IPS-18a (cell line): ENCODE data around the gene EEPD1.
"Not testable (repeated sequence)": the region's sequence is repeated elsewhere in the genome, so short reads cannot be mapped to it uniquely, and the experiment has no call there.

Experiments used
- H3K27ac ChIP-seq: one replicate; pipeline ENCODE4 v1.5.1; 2013; ENCODE audit warnings: low read length
- H3K27me3 ChIP-seq: one replicate; pipeline ENCODE4 v1.6.1; 2013; ENCODE audit warnings: mild to moderate bottlenecking, low read length; ENCODE audit not compliant: control insufficient read depth, insufficient read depth
- H3K36me3 ChIP-seq: one replicate; pipeline ENCODE4 v1.6.1; 2013; ENCODE audit warnings: low read depth, low read length; ENCODE audit not compliant: control insufficient read depth
- H3K4me1 ChIP-seq: one replicate; pipeline ENCODE4 v1.6.1; 2013; ENCODE audit warnings: low read depth, low read length; ENCODE audit not compliant: control insufficient read depth
- H3K4me3 ChIP-seq: one replicate; pipeline ENCODE4 v1.5.1; 2013; ENCODE audit warnings: low read length
- H3K9ac ChIP-seq: one replicate; pipeline ENCODE4 v1.6.1; 2013; ENCODE audit warnings: mild to moderate bottlenecking, low read length, moderate library complexity
- H3K9me3 ChIP-seq: one replicate; pipeline ENCODE4 v1.6.1; 2013; ENCODE audit warnings: low read depth, low read length; ENCODE audit not compliant: control insufficient read depth

EEPD1 gene

DNA sequence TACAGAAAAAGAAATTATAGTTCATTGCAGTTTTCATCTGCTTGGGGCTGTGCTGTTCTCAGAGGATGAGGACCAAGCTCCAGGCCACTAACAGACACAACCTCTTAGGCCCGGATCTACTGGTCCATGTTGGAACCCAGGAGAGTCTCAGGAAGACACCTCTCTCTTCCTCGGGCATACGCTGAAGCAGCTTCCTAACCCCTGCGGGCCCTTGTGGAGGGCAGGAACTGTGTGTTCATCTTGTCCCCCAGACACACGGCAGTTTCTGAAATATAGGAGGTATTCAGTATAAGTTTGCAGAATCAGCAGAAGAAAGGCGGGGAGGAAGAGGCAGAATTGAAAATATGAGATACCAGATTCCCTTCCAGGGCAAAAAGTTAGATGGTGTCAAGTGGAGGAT is 78.4 kb downstream of the EEPD1 start:
- Histone ChIP-seq H3K27me3 (no peaks in the 10 kb centered on the region), H3K4me3 (no peak overlapping the region), H3K4me1 (no peaks in the 10 kb centered on the region), H3K36me3 (no peaks in the 10 kb centered on the region), H3K27ac (no peak overlapping the region), H3K9ac (no peak overlapping the region), H3K9me3 (no peaks in the 10 kb centered on the region)

DNA sequence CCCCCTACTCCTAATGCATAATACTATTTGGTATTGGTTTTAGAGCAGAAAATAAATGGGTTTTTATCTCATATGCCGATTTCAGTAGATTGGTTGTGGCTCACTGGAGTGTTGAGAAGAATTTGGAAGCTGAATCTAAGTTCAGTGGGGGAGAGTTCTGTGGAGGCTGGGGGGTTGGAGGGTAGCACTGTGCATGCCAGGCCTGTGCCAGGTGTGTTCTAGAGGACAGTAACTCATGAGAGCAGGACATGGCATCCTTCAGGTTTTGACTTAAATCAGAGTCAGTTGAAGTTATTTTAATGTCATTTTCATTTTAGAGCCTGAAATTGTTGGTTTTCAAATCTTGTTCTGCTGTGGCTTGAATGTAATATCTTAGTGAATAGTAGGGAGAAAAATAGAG is 79.5 kb downstream of the EEPD1 start:
- Histone ChIP-seq H3K4me1 (no peaks in the 10 kb centered on the region), H3K36me3 (no peaks in the 10 kb centered on the region), H3K27me3 (no peaks in the 10 kb centered on the region), H3K9ac (no peak overlapping the region), H3K27ac (no peak overlapping the region), H3K9me3 (no peaks in the 10 kb centered on the region), H3K4me3 (no peak overlapping the region)

DNA sequence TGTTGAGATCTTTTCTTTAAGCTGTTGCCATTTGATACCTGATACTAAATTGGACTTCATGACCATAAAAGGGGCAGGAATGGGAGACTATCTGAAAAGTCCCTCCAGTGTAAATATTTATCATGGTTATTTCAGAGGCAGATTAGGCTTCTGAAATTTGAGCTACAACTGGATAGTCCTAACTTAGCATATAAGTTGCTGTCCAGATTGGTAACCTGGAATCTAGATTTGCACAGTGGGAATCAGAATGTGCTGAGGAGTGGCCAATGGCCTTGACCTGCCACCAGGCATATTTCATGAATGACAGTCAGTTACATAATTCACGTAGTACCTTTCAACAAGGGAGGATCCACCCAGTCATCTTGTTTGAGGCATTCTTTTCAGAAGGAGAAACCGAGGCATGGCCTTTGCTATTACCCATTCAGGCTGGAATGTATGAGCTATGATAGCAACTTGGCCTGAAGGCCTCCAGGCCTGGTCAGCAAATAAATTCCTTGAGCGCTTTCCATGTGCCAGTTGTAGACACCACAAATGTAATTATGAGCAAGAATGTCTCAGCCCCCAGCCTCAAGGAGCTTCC is 80.0 kb downstream of the EEPD1 start:
- no peak overlapping the region for H3K27ac ChIP-seq
- H3K36me3 ChIP-seq: no peaks in the 10 kb centered on the region
- no peak overlapping the region for H3K9ac ChIP-seq
- no peaks in the 10 kb centered on the region for H3K4me1 ChIP-seq
- no peak overlapping the region for H3K4me3 ChIP-seq
- H3K27me3 ChIP-seq: no peaks in the 10 kb centered on the region
- no peaks in the 10 kb centered on the region for H3K9me3 ChIP-seq

DNA sequence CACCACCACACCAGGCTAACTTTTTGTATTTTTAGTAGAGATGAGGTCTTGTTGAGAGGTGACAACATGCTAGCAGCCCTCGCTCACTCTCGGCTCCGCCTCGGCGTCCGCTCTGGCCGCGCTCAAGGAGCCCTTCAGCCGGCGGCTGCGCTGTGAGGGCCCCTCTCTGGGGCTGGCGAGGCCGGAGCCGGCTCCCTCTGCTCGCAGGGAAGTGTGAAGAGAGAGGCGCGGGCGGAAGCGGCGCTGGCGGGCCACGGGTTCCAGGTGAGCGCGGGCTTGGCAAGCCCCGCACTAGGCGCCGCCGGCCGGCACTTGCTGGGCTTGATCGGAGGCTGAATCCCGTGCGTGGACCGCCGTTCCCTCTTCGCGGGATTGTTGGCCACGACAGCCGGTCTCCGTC is 83.0 kb downstream of the EEPD1 start:
- H3K36me3 ChIP-seq: no peaks in the 10 kb centered on the region
- H3K9ac ChIP-seq: no peak overlapping the region
- H3K9me3 ChIP-seq: no peaks in the 10 kb centered on the region
- H3K27ac ChIP-seq: no peak overlapping the region
- H3K4me3 ChIP-seq: no peak overlapping the region
- no peaks in the 10 kb centered on the region for H3K27me3 ChIP-seq
- no peaks in the 10 kb centered on the region for H3K4me1 ChIP-seq

DNA sequence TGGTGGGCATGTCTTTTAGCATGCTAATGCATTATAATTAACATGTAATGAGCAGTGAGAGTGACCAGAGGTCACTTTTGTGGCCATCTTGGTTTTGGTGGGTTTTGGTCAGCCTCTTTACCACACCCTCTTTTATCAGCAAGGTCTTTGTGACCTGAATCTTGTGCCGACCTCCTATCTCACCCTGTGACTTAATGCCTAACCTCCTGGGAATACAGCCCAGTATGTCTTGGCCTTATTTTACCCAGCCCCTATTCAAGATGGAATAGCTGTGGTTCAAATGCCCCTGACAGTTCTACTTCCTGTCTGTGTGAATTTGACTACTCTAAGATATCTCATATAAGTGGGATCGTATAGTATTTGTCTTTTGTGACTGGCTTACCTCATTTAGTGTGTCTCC is 85.1 kb downstream of the EEPD1 start:
- Histone ChIP-seq H3K27me3 (no peaks in the 10 kb centered on the region), H3K27ac (no peak overlapping the region), H3K4me3 (no peak overlapping the region), H3K36me3 (no peaks in the 10 kb centered on the region), H3K4me1 (peaks cover 2% of the 10 kb centered on the region), H3K9me3 (no peaks in the 10 kb centered on the region), H3K9ac (no peak overlapping the region)

DNA sequence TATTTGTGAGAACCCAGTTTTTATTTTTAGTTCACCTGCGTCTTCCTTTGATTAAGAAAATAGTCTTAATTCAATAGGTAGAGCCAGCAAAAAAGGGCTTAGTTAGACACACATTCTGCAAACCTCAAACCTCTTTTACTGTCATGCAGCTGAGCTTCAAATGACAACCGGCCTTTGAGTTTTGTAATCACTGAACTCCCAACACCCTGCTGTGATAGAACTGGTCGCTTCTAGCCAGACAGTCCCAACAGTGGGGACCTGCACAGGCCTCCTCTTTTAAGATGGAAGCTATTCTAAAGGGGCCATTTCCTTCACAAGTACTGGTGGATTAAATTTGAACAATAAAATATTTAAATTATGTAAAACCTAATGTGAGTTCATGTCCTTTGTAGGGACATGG is 90.3 kb downstream of the EEPD1 start:
- H3K4me1 ChIP-seq, H3K9ac ChIP-seq, H3K4me3 ChIP-seq, H3K36me3 ChIP-seq, H3K27me3 ChIP-seq, H3K9me3 ChIP-seq, H3K27ac ChIP-seq: not testable (repeated sequence)

DNA sequence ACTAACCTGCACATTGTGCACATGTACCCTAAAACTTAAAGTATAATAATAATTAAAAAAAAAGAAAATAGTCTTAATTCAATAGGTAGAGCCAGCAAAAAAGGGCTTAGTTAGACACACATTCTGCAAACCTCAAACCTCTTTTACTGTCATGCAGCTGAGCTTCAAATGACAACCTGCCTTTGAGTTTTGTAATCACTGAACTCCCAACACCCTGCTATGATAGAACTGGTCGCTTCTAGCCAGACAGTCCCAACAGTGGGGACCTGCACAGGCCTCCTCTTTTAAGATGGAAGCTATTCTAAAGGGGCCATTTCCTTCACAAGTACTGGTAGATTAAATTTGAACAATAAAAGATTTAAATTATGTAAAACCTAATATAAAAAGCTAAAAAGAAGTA is 90.9 kb downstream of the EEPD1 start:
- not testable (repeated sequence) for H3K4me1 ChIP-seq, H3K27me3 ChIP-seq, H3K4me3 ChIP-seq

DNA sequence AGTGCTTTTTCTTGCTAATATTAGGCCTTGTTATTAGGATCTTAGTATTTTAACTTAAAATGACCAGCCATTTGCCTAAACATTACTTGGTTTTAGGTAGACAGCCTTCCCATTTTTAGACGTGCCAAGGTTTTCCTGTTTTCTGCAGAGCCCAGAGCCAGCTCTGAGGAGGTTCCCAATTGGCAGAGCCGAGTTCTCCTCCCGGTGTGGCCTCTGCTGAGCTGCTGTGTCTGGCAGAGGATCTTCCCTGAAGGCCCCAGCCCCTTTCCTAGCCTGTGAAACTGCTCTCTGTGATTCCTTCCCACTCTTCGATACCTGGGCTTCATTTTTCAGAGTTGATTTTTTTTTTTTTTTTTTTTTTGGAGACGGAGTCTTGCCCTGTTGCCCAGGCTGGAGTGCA is 91.4 kb downstream of the EEPD1 start:
- no peak overlapping the region for H3K9ac ChIP-seq
- no peaks in the 10 kb centered on the region for H3K36me3 ChIP-seq
- no peaks in the 10 kb centered on the region for H3K9me3 ChIP-seq
- H3K27me3 ChIP-seq: no peaks in the 10 kb centered on the region
- H3K27ac ChIP-seq: no peak overlapping the region
- H3K4me1 ChIP-seq: peaks cover 3% of the 10 kb centered on the region
- H3K4me3 ChIP-seq: no peak overlapping the region

More for the DNA sequence above, 90.9 kb downstream of the EEPD1 start:
- H3K36me3 ChIP-seq, H3K9me3 ChIP-seq, H3K9ac ChIP-seq, H3K27ac ChIP-seq: not testable (repeated sequence)

DNA sequence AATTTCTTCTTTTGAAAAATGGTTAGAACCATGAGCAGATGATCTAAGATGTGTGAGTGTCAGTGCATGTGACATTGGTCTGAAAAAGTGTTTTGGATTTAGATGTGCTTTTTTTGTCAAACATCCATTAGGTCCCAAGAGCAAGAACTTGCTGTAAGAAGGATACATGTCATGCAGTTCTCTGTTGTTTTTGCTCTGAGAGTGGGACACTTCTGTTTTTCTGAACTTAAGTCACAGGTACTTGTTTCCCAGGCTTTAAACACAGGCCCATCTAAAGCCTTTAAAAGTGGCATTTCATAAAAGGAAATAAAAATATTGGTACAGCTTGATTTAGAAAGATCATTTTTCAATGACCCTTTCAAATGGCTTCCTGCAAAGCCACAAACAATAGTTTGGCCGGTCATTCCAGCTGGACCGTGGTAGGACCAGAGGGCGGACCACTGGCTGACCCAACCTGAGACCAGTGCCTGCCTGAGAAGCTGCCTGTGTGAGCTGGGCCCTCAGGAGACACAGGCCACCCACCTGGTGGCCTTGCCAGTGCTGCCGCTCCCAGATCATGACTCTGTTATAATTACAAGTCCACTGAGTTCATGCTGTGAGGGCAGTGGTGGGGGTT is 92.7 kb downstream of the EEPD1 start:
- H3K4me1 ChIP-seq: peaks cover 3% of the 10 kb centered on the region
- no peaks in the 10 kb centered on the region for H3K27me3 ChIP-seq
- H3K4me3 ChIP-seq: no peak overlapping the region
- H3K36me3 ChIP-seq: no peaks in the 10 kb centered on the region
- H3K27ac ChIP-seq: no peak overlapping the region
- H3K9ac ChIP-seq: no peak overlapping the region
- no peaks in the 10 kb centered on the region for H3K9me3 ChIP-seq

DNA sequence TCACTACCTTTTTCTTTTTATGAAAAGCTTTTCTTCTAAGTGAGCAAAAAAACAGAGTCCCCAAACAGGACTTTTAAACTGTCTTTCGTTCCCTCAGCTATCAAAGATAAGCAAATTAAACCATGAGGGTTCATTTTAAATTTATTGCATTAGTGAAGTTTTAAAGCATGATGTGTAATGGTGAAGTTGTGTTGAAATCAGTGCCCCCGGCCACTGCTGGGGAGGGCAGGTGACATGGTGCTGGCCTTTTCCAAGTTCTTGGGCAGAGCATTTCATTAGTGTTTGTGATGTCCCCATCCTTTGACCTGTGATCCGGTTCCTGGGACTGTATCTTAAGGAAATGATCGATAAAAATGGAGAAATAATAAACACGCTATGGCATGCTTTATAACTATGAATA is 96.0 kb downstream of the EEPD1 start:
- Histone ChIP-seq H3K4me3 (no peak overlapping the region), H3K27ac (no peak overlapping the region), H3K36me3 (no peaks in the 10 kb centered on the region), H3K27me3 (no peaks in the 10 kb centered on the region), H3K9me3 (no peaks in the 10 kb centered on the region), H3K9ac (no peak overlapping the region), H3K4me1 (no peaks in the 10 kb centered on the region)

DNA sequence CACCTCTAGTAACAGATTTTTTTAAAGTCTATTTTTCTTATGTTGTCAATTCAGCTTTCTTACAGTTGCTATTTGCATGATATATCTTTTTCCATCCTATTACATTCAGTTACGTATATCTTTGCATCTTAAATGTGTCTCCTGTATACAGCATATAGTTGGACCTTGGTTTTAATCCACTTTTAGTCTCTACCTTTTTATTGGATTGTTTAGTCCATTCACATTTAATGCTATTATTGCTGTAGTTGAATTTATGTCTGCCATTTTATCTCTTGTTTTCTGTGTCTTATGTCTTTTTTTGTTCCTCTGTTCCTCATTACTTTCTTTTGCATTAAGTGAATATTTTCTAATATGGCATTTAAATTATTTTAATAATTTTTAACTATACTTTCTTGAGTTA is 100.6 kb downstream of the EEPD1 start:
- no peak overlapping the region for H3K4me3 ChIP-seq
- no peak overlapping the region for H3K9ac ChIP-seq
- H3K4me1 ChIP-seq: peaks cover 4% of the 10 kb centered on the region
- no peaks in the 10 kb centered on the region for H3K27me3 ChIP-seq
- no peaks in the 10 kb centered on the region for H3K36me3 ChIP-seq
- no peak overlapping the region for H3K27ac ChIP-seq
- H3K9me3 ChIP-seq: no peaks in the 10 kb centered on the region

DNA sequence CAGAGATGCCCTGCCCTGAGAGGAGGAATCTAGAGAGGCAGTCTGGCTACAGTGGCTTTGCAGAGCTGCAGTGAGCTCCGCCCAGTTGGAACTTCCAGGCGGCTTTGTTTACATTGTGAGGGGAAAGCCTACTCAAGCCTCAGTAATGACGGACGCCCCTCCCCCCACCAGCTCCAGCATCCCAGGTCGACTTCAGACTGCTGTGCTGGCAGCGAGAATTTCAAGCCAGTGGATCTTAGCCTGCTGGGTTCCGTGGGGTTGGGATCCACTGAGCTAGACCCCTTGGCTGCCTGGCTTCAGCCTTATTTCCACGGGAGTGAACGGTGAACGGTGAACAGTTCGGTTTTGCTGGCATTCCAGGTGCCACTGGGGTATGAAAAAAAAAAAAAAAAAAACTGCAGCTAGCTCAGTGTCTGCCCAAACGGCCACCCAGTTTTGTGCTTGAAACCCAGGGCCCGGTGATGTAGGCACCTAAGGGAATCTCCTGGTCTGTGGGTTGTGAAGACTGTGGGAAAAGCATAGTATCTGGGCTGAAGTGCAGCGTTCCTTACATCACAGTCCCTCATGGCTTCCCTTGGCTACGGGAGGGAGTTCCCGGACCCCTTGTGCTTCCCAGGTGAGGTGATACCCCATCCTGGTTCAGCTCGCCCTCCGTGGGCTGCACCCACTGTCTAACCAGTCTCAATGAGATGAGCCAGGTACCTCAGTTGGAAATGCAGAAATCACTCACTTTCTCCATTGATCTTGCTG is 105.6 kb downstream of the EEPD1 start:
- H3K9me3 ChIP-seq, H3K36me3 ChIP-seq, H3K27me3 ChIP-seq, H3K9ac ChIP-seq, H3K4me3 ChIP-seq, H3K4me1 ChIP-seq: not testable (repeated sequence)
- H3K27ac ChIP-seq: peak overlapping the region; percentile 9
